Measurements from ENCODE around the gene RSPH10B2.
"Not testable (repeated sequence)": the region's sequence is repeated elsewhere in the genome, so short reads cannot be mapped to it uniquely, and the experiment has no call there.

The RSPH10B2 gene

DNA sequence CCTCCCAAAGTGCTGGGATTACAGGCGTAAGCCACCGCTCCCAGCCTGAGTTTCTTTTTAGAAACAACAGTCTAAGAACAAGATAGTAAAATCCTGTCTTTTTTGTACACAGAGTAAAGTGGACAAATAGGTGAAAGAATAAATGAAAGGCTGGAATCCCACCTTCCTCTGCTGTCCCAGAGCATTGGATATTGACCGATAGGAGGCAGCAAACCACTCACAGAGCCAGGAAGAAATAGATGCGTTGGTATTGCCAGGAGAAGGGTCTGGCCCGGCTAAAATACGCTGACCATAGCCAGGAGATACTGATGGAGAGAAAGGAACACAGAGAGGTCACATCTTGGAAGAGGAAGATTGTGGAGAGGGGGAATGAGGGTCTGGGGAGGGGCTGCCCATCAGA lies 35.8 kb upstream of the RSPH10B2 start:
- Histone ChIP-seq H3K36me3 (no peaks in the 10 kb centered on the region), H3K27ac (no peak overlapping the region), H3K4me3 (ENCODE audit: low read depth, low read length) (no peak overlapping the region), H3K9me3 (ENCODE audit: severe bottlenecking) (no peaks in the 10 kb centered on the region), H3K27me3 (ENCODE audit: insufficient read depth, low read depth, severe bottlenecking) (no peaks in the 10 kb centered on the region)
- no peak for DNase-seq
- TF ChIP-seq, protein P1, sequence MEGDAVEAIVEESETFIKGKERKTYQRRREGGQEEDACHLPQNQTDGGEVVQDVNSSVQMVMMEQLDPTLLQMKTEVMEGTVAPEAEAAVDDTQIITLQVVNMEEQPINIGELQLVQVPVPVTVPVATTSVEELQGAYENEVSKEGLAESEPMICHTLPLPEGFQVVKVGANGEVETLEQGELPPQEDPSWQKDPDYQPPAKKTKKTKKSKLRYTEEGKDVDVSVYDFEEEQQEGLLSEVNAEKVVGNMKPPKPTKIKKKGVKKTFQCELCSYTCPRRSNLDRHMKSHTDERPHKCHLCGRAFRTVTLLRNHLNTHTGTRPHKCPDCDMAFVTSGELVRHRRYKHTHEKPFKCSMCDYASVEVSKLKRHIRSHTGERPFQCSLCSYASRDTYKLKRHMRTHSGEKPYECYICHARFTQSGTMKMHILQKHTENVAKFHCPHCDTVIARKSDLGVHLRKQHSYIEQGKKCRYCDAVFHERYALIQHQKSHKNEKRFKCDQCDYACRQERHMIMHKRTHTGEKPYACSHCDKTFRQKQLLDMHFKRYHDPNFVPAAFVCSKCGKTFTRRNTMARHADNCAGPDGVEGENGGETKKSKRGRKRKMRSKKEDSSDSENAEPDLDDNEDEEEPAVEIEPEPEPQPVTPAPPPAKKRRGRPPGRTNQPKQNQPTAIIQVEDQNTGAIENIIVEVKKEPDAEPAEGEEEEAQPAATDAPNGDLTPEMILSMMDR (IDR thresholded peaks at IDR 0.05; ENCODE audit: low read depth, low read length), result no peak

GRCh38 chr7:6724351-6724750 lies 29.6 kb upstream of the RSPH10B2 start:
- H3K27me3 ChIP-seq (ENCODE audit: insufficient read depth, low read depth, severe bottlenecking); H3K9me3 ChIP-seq (ENCODE audit: severe bottlenecking); H3K36me3 ChIP-seq; H3K27ac ChIP-seq; H3K4me3 ChIP-seq (ENCODE audit: low read depth, low read length); DNase-seq: not testable (repeated sequence)

DNA sequence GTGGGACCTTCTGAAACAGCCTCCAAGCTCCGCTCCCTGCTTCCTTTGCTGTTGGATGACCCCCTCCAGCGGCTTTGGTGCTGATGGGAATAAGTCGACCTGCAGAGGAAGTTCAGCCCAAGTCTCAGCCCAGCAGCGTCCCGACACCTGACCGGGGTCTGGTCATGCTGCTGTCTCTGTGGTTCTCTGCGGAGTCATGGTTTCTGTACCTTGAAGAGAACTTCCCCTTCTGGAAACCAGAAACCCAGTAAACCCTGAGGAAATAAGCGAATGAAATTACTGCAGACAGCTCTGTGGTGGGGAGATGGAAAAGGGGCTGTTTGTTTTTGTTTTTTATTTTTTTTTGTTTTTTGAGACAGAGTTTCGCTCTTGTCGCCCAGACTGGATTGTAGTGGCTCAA lies 28.9 kb upstream of the RSPH10B2 start:
- Histone ChIP-seq H3K9me3 (ENCODE audit: severe bottlenecking) (peaks cover 4% of the 10 kb centered on the region), H3K27ac (no peak overlapping the region), H3K27me3 (ENCODE audit: insufficient read depth, low read depth, severe bottlenecking) (no peaks in the 10 kb centered on the region), H3K36me3 (no peaks in the 10 kb centered on the region), H3K4me3 (ENCODE audit: low read depth, low read length) (no peak overlapping the region)
- TF ChIP-seq, protein P1 (IDR thresholded peaks at IDR 0.05; ENCODE audit: low read depth, low read length), result no peak
- DNase-seq, result no peak

GRCh38 chr7:6726341-6726740 lies 27.6 kb upstream of the RSPH10B2 start:
- H3K27ac ChIP-seq; H3K9me3 ChIP-seq (ENCODE audit: severe bottlenecking); H3K36me3 ChIP-seq; H3K27me3 ChIP-seq (ENCODE audit: insufficient read depth, low read depth, severe bottlenecking); DNase-seq; H3K4me3 ChIP-seq (ENCODE audit: low read depth, low read length): not testable (repeated sequence)

- TF ChIP-seq, protein P1 (IDR thresholded peaks at IDR 0.05; ENCODE audit: low read depth, low read length), result no peak
- H3K36me3 ChIP-seq, result 0 out of 2 replicates have a peak, but pooled peaks cover under 1% of the 10 kb centered on the region
- H3K27me3 ChIP-seq (ENCODE audit: insufficient read depth, low read depth, severe bottlenecking), result no peaks in the 10 kb centered on the region
- no peak for DNase-seq
- no peak overlapping the region for H3K27ac ChIP-seq
- no peak overlapping the region for H3K4me3 ChIP-seq (ENCODE audit: low read depth, low read length)
- H3K9me3 ChIP-seq (ENCODE audit: severe bottlenecking), result peaks cover 4% of the 10 kb centered on the region
These were observed 26.2 kb upstream of the RSPH10B2 start for GRCh38 chr7:6727663-6728062.

DNA sequence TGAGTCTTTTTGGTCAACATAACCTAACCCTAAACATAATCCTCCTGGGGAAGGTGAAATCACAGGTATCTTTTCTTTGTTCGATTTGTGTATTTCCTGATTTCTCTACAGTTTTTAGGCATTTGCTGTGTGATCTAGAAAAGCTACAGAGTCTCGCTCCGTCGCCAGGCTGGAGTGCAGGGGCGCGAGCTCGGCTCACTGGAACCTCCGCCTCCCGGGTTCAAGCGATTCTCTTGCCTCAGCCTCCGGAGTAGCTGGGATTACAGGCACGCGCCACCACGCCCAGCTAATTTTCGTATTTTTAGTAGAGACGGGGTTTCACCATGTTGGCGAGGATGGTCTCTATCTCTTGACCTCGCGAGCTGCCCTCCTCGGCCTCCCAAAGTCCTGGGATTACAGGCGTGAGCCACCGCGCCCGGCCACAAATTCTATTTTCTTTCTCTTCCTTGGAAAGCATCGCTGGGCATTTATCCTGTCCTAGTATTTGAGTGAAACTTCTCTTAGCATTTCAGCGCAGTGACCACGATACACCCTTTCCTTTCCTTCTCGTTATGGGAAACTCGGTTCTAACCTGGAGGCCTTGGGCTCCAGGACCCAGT lies 24.9 kb upstream of the RSPH10B2 start:
- not testable (repeated sequence) for H3K9me3 ChIP-seq (ENCODE audit: severe bottlenecking); H3K27me3 ChIP-seq (ENCODE audit: insufficient read depth, low read depth, severe bottlenecking); DNase-seq; H3K36me3 ChIP-seq
- Histone ChIP-seq H3K27ac (peak overlapping the region; percentile 7; the same call in 1 of the 2 replicates), H3K4me3 (ENCODE audit: low read depth, low read length) (peak overlapping the region; percentile 85)

- Histone ChIP-seq H3K27ac (peak overlapping the region; percentile 72), H3K36me3 (peaks cover 16% of the 10 kb centered on the region), H3K4me3 (ENCODE audit: low read depth, low read length) (peak overlapping the region; percentile 85), H3K27me3 (ENCODE audit: insufficient read depth, low read depth, severe bottlenecking) (no peaks in the 10 kb centered on the region), H3K9me3 (ENCODE audit: severe bottlenecking) (peaks cover 4% of the 10 kb centered on the region)
- TF ChIP-seq, protein P1 (IDR thresholded peaks at IDR 0.05; ENCODE audit: low read depth, low read length), result no peak
- peak; percentile 96 for DNase-seq
These were observed 24.2 kb upstream of the RSPH10B2 start for GRCh38 chr7:6729492-6730342.

Data from WERI-Rb-1 (cell line).